ENCODE measurements around the gene ZNF143.
A peak's percentile ranks its signal among the peaks of the same experiment; 100 is the strongest.

ZNF143 gene

GRCh38 chr11:9479899-9480298 is 19.1 kb downstream of the ZNF143 start:
- DNase-seq (ENCODE audit: low spot score): no peak

DNA sequence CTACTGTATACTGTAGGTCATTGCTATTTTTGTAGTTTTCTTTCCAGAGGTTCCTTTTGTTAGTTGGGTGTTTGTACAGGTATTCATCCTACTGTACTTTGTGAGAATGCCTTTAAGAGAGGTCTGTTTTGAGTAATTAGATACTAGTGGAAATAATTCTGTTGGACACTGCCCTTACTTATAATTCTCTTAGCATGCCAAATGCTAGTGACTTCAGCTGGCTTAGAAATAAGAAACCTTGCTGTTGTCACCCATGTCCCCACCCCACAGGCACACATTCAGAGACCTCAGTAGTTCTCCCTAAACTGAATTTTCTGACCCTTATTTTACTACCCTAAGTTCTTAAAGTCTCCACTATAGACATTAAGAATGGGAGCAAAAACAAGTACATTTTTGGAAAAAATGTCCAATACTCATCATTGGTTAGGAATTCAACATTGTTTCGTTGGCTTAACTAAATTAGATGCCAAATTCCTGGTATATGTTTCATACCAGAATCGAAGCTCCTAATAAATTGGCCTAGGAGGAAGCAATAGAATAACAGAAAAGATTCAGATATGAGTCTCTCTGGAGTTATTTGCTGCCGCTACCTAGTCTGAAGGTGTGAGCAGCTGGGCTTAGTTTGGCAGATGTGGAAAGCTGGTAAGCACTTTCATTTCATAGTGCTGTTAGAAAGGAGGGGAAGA is 28.4 kb downstream of the ZNF143 start:
- Histone ChIP-seq H3K27me3 (ENCODE audit: insufficient read depth, poor library complexity, severe bottlenecking) (no peaks in the 10 kb centered on the region), H3K9me3 (ENCODE audit: severe bottlenecking) (no peaks in the 10 kb centered on the region), H3K4me3 (ENCODE audit: severe bottlenecking) (no peak overlapping the region), H3K27ac (ENCODE audit: poor library complexity, severe bottlenecking) (peak overlapping the region; percentile 64), H3K4me1 (ENCODE audit: insufficient read depth, poor library complexity, severe bottlenecking) (peaks cover 9% of the 10 kb centered on the region), H3K36me3 (ENCODE audit: low read depth) (peaks cover 35% of the 10 kb centered on the region)
- DNase-seq (ENCODE audit: low spot score) (no peak), ATAC-seq (ENCODE audit: low read depth) (peak; percentile 90)
- TF ChIP-seq CTCF (IDR thresholded peaks at IDR 0.05; ENCODE audit: poor library complexity, severe bottlenecking): no peak

More at GRCh38 chr11:9479899-9480298, 19.1 kb downstream of the ZNF143 start:
- Histone ChIP-seq H3K4me3 (ENCODE audit: severe bottlenecking) (no peak overlapping the region), H3K36me3 (ENCODE audit: low read depth) (peaks cover 55% of the 10 kb centered on the region), H3K9me3 (ENCODE audit: severe bottlenecking) (no peaks in the 10 kb centered on the region), H3K4me1 (ENCODE audit: insufficient read depth, poor library complexity, severe bottlenecking) (no peaks in the 10 kb centered on the region), H3K27me3 (ENCODE audit: insufficient read depth, poor library complexity, severe bottlenecking) (no peaks in the 10 kb centered on the region), H3K27ac (ENCODE audit: poor library complexity, severe bottlenecking) (no peak overlapping the region)
- ATAC-seq (ENCODE audit: low read depth): no peak
- no peak for TF ChIP-seq CTCF (IDR thresholded peaks at IDR 0.05; ENCODE audit: poor library complexity, severe bottlenecking)

DNA sequence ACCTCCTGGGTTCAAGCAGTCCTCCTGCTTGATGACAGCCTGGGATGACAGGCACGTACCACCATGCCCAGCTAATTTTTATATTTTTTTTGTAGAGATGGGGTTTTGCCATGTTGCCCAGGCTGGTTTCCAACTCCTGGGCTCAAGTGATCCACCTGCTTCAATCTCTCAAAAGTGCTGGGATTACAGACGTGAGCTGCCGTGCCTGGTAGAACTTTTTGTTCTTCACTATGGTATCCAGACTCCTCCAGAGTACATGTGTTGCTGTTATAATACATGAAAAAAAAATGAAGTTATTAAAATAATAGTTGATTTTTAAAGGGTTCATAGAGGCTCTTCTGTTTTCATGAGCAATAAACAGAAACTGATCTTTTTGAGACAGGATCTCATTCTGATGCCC is 29.6 kb downstream of the ZNF143 start:
- ATAC-seq (ENCODE audit: low read depth): no peak
- Histone ChIP-seq H3K36me3 (ENCODE audit: low read depth) (peaks cover 45% of the 10 kb centered on the region), H3K27me3 (ENCODE audit: insufficient read depth, poor library complexity, severe bottlenecking) (no peaks in the 10 kb centered on the region), H3K4me1 (ENCODE audit: insufficient read depth, poor library complexity, severe bottlenecking) (peaks cover 9% of the 10 kb centered on the region), H3K27ac (ENCODE audit: poor library complexity, severe bottlenecking) (peak overlapping the region; percentile 64), H3K4me3 (ENCODE audit: severe bottlenecking) (no peak overlapping the region), H3K9me3 (ENCODE audit: severe bottlenecking) (no peaks in the 10 kb centered on the region)
- TF ChIP-seq CTCF (IDR thresholded peaks at IDR 0.05; ENCODE audit: poor library complexity, severe bottlenecking): no peak
- no peak for DNase-seq (ENCODE audit: low spot score)

GRCh38 chr11:9493492-9493891 is 32.7 kb downstream of the ZNF143 start:
- TF ChIP-seq CTCF (IDR thresholded peaks at IDR 0.05; ENCODE audit: poor library complexity, severe bottlenecking): no peak
- Histone ChIP-seq H3K9me3 (ENCODE audit: severe bottlenecking) (no peaks in the 10 kb centered on the region), H3K4me1 (ENCODE audit: insufficient read depth, poor library complexity, severe bottlenecking) (peaks cover 8% of the 10 kb centered on the region), H3K4me3 (ENCODE audit: severe bottlenecking) (no peak overlapping the region), H3K27ac (ENCODE audit: poor library complexity, severe bottlenecking) (no peak overlapping the region), H3K36me3 (ENCODE audit: low read depth) (peaks cover 66% of the 10 kb centered on the region), H3K27me3 (ENCODE audit: insufficient read depth, poor library complexity, severe bottlenecking) (no peaks in the 10 kb centered on the region)
- ATAC-seq (ENCODE audit: low read depth) (no peak), DNase-seq (ENCODE audit: low spot score) (no peak)

DNA sequence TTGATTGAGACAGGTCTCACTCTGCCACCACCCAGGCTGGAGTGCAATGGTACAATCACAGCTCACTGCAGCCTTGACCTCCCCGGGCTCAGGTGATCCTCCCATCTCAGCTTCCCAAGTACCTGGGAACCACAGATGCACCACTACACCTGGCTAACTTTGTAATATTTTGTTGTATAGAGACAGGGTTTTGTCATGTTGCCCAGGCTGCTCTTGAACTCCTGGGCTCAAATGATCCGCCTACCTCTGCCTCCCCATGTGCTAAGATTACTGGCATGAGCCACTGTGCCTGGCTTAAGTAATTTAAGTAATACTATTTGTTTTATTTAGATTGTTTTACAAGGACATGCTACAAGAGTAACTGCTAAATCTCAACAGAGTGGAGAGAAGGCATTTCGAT is 33.5 kb downstream of the ZNF143 start:
- Histone ChIP-seq H3K9me3 (ENCODE audit: severe bottlenecking) (no peaks in the 10 kb centered on the region), H3K27me3 (ENCODE audit: insufficient read depth, poor library complexity, severe bottlenecking) (no peaks in the 10 kb centered on the region), H3K4me3 (ENCODE audit: severe bottlenecking) (no peak overlapping the region), H3K27ac (ENCODE audit: poor library complexity, severe bottlenecking) (no peak overlapping the region), H3K36me3 (ENCODE audit: low read depth) (peaks cover 67% of the 10 kb centered on the region), H3K4me1 (ENCODE audit: insufficient read depth, poor library complexity, severe bottlenecking) (peaks cover under 1% of the 10 kb centered on the region)
- ATAC-seq (ENCODE audit: low read depth) (no peak), DNase-seq (ENCODE audit: low spot score) (no peak)
- TF ChIP-seq CTCF (IDR thresholded peaks at IDR 0.05; ENCODE audit: poor library complexity, severe bottlenecking): no peak

Data from RWPE2 (cell line).